Measurements from ENCODE around the gene TTC28. TPM values are rescaled to one million over a fixed set of nuclear protein-coding genes. Genes with fewer than 3 reads are reported as not detected.
"Not testable (repeated sequence)": the region's sequence is repeated elsewhere in the genome, so short reads cannot be mapped to it uniquely, and the experiment has no call there.

Gene TTC28
- total and polyA plus RNA-seq, 2 donors: 2.0 to 5.5 TPM

DNA sequence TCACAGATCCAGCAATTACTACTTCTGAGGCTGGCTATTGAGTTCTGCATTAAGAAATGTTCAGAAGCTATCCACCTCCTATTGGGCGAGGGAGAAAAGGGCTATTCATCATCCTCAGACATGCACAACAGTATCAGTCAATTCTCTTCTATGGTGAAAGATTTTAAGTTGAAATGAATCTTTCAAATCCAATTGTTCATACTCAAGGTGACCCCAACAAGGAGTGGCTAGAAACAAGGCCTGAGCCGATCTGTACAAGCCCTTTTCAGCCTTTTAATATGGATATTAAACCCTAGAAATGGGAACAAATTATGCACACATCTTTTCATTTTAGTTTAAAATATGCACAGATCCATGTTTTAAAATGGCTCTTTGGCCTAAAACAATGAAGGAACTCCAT is 457.1 kb downstream of the TTC28 start:
- Histone ChIP-seq H3K9me3 (ENCODE audit: control insufficient read depth in 2 of 2, insufficient read depth in 1 of 2, low read length in 1 of 2) (no peaks in the 10 kb centered on the region), H3K4me1 (ENCODE audit: control insufficient read depth in 2 of 2, insufficient read depth in 2 of 2, low read length in 2 of 2) (no peaks in the 10 kb centered on the region), H3K27ac (ENCODE audit: low read depth in 1 of 2, low read length in 1 of 2) (no peak overlapping the region), H3K36me3 (ENCODE audit: control insufficient read depth in 2 of 2, insufficient read depth in 2 of 2, low read length in 1 of 2) (no peaks in the 10 kb centered on the region), H3K27me3 (ENCODE audit: control insufficient read depth in 2 of 2, insufficient read depth in 1 of 2, low read length in 1 of 2) (no peaks in the 10 kb centered on the region), H3K4me3 (ENCODE audit: low read length in 2 of 2) (no peak overlapping the region)
- DNase-seq (ENCODE audit: low read depth in 6 of 9, low spot score in 9 of 9): no peak
- WGBS: 98% methylated on average over 2 of the region's 2 CpGs

DNA sequence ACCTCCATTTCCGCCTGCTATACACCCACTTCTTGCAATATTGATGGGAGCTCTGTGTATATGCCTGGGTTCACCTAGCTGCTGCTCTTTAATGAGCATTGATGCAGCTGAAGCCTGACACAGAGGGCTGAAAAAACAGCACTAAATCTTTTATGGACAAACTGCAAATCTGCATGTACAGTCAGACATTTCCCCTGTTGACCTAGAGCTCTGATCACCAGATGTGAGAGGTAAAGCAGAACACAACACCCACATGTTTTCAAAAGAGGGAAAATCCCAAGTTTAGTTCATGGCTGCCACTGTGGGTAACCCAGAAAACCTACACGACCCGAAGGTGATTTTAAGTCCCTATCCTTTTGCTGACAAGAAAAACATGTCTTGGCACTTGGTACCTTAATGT is 457.6 kb downstream of the TTC28 start:
- H3K36me3 ChIP-seq (ENCODE audit: control insufficient read depth in 2 of 2, insufficient read depth in 2 of 2, low read length in 1 of 2): no peaks in the 10 kb centered on the region
- no peaks in the 10 kb centered on the region for H3K27me3 ChIP-seq (ENCODE audit: control insufficient read depth in 2 of 2, insufficient read depth in 1 of 2, low read length in 1 of 2)
- no peaks in the 10 kb centered on the region for H3K4me1 ChIP-seq (ENCODE audit: control insufficient read depth in 2 of 2, insufficient read depth in 2 of 2, low read length in 2 of 2)
- 96% methylated on average over 3 of the region's 3 CpGs for WGBS
- no peaks in the 10 kb centered on the region for H3K9me3 ChIP-seq (ENCODE audit: control insufficient read depth in 2 of 2, insufficient read depth in 1 of 2, low read length in 1 of 2)
- no peak overlapping the region for H3K27ac ChIP-seq (ENCODE audit: low read depth in 1 of 2, low read length in 1 of 2)
- DNase-seq (ENCODE audit: low read depth in 6 of 9, low spot score in 9 of 9): no peak
- H3K4me3 ChIP-seq (ENCODE audit: low read length in 2 of 2): no peak overlapping the region

DNA sequence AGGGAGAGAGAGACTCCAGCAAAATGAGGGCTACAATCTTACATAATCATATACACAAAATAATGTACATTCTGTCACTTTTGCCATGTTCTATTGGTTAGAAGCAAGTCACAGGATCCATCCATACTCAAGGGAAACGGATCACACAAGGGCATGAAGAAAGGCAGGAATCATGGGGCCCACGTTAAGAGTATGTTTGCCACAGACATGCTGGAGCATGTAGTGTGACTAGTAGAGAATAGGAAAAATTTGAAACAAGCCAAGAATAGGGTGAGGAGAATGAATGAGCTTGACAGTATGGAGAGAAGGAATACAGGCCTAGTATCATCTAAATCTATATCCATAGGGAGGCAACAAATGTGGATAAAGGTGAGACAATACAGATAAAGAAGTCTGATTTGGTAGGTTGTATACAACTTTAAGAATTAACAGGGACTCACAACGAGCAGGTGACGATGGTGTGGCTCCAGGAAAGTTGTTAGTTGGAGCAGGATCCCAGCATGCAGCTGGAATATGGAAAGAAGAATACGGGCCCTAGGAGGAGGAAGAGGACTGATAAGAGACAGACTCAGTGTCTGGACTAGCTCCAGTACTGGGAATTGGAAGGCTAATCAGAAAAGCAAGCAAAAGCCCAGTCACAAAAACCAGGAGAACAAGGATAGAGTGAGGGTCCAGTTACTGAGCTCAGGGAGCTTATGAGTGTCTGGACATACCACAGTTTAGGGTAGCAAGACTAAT is 458.8 kb downstream of the TTC28 start:
- H3K4me1 ChIP-seq (ENCODE audit: control insufficient read depth in 2 of 2, insufficient read depth in 2 of 2, low read length in 2 of 2): no peaks in the 10 kb centered on the region
- no peak overlapping the region for H3K4me3 ChIP-seq (ENCODE audit: low read length in 2 of 2)
- H3K36me3 ChIP-seq (ENCODE audit: control insufficient read depth in 2 of 2, insufficient read depth in 2 of 2, low read length in 1 of 2): no peaks in the 10 kb centered on the region
- H3K9me3 ChIP-seq (ENCODE audit: control insufficient read depth in 2 of 2, insufficient read depth in 1 of 2, low read length in 1 of 2): no peaks in the 10 kb centered on the region
- no peaks in the 10 kb centered on the region for H3K27me3 ChIP-seq (ENCODE audit: control insufficient read depth in 2 of 2, insufficient read depth in 1 of 2, low read length in 1 of 2)
- no peak overlapping the region for H3K27ac ChIP-seq (ENCODE audit: low read depth in 1 of 2, low read length in 1 of 2)
- no peak for DNase-seq (ENCODE audit: low read depth in 6 of 9, low spot score in 9 of 9)
- WGBS: 95% methylated on average over 5 of the region's 5 CpGs

DNA sequence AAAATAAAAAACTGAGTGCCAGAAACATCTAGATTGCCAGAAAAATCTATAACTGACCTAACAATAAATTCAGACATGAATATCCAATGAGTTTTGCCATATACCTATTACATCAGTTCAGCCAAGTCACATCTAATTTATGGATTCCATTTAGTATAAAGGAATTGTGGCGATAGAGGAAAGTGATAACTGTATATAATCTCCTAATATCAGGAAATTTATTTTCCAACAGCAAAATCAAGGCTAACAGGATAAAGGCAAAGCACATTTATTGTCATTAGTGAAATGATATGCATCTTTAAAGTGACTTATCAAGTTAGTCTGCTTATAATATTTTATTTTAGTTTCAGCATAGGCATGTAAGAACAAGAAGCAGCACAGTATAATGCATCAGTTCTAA is 462.4 kb downstream of the TTC28 start:
- H3K4me1 ChIP-seq (ENCODE audit: control insufficient read depth in 2 of 2, insufficient read depth in 2 of 2, low read length in 2 of 2): no peaks in the 10 kb centered on the region
- WGBS: 100% methylated on average over 1 of the region's 1 CpG
- no peaks in the 10 kb centered on the region for H3K27me3 ChIP-seq (ENCODE audit: control insufficient read depth in 2 of 2, insufficient read depth in 1 of 2, low read length in 1 of 2)
- H3K4me3 ChIP-seq (ENCODE audit: low read length in 2 of 2): no peak overlapping the region
- no peak overlapping the region for H3K27ac ChIP-seq (ENCODE audit: low read depth in 1 of 2, low read length in 1 of 2)
- no peaks in the 10 kb centered on the region for H3K9me3 ChIP-seq (ENCODE audit: control insufficient read depth in 2 of 2, insufficient read depth in 1 of 2, low read length in 1 of 2)
- H3K36me3 ChIP-seq (ENCODE audit: control insufficient read depth in 2 of 2, insufficient read depth in 2 of 2, low read length in 1 of 2): no peaks in the 10 kb centered on the region
- DNase-seq (ENCODE audit: low read depth in 6 of 9, low spot score in 9 of 9): no peak

DNA sequence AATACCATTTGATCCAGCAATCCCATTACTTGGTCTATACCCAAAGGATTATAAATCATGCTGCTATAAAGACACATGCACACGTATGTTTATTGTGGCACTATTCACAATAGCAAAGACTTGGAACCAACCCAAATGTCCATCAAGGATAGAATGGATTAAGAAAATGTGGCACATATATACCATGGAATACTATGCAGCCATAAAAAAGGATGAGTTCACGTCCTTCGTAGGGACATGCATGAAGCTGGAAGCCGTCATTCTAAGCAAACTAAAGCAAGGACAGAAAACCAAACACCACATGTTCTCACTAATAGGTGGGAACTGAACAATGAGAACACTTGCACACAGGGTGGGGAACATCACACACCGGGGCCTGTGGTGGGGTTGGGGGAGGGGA is 464.9 kb downstream of the TTC28 start:
- H3K4me1 ChIP-seq (ENCODE audit: control insufficient read depth in 2 of 2, insufficient read depth in 2 of 2, low read length in 2 of 2); H3K27ac ChIP-seq (ENCODE audit: low read depth in 1 of 2, low read length in 1 of 2); H3K9me3 ChIP-seq (ENCODE audit: control insufficient read depth in 2 of 2, insufficient read depth in 1 of 2, low read length in 1 of 2); H3K36me3 ChIP-seq (ENCODE audit: control insufficient read depth in 2 of 2, insufficient read depth in 2 of 2, low read length in 1 of 2); H3K4me3 ChIP-seq (ENCODE audit: low read length in 2 of 2); H3K27me3 ChIP-seq (ENCODE audit: control insufficient read depth in 2 of 2, insufficient read depth in 1 of 2, low read length in 1 of 2); DNase-seq (ENCODE audit: low read depth in 6 of 9, low spot score in 9 of 9): not testable (repeated sequence)
- 96% methylated on average over 5 of the region's 5 CpGs for WGBS

DNA sequence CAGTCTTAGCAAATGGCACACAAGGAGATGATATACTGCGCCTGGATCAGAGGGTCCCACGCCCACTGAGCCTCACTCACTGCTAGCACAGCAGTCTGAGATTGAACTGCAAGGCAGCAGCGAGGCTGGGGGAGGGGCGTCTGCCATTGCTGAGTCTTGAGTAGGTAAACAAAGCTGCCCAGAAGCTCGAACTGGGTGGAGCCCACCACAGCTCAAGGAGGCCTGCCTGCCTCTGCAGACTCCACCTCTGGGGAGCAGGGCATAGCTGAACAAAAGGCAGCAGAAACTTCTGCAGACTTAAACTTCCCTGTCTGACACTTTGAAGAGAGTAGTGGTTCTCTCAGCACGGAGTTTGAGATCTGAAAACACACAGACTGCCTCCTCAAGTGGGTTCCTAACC is 470.2 kb downstream of the TTC28 start:
- H3K9me3 ChIP-seq (ENCODE audit: control insufficient read depth in 2 of 2, insufficient read depth in 1 of 2, low read length in 1 of 2); DNase-seq (ENCODE audit: low read depth in 6 of 9, low spot score in 9 of 9); H3K27me3 ChIP-seq (ENCODE audit: control insufficient read depth in 2 of 2, insufficient read depth in 1 of 2, low read length in 1 of 2); H3K27ac ChIP-seq (ENCODE audit: low read depth in 1 of 2, low read length in 1 of 2); H3K4me3 ChIP-seq (ENCODE audit: low read length in 2 of 2); H3K36me3 ChIP-seq (ENCODE audit: control insufficient read depth in 2 of 2, insufficient read depth in 2 of 2, low read length in 1 of 2); H3K4me1 ChIP-seq (ENCODE audit: control insufficient read depth in 2 of 2, insufficient read depth in 2 of 2, low read length in 2 of 2): not testable (repeated sequence)
- 92% methylated on average over 6 of the region's 6 CpGs for WGBS

DNA sequence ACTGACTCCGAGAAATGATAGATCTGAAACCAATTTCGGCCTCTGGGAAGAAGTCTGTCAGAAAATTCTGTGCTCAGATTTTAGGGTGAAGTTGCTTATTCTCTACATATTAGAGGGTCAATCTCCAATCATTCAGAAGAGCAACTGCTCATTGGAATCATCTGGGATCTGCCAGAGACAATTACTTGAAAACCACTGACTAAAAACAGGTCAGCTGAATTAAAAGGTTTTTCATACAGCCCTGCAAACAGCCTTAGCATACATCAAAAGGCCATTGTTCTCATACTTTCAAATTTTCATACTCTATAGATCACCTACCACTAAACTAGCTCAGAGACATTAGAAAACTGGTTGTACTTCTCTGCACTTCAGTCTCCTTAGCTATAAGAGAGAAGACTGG is 470.9 kb downstream of the TTC28 start:
- no peaks in the 10 kb centered on the region for H3K27me3 ChIP-seq (ENCODE audit: control insufficient read depth in 2 of 2, insufficient read depth in 1 of 2, low read length in 1 of 2)
- 97% methylated on average over 2 of the region's 2 CpGs for WGBS
- H3K4me1 ChIP-seq (ENCODE audit: control insufficient read depth in 2 of 2, insufficient read depth in 2 of 2, low read length in 2 of 2): no peaks in the 10 kb centered on the region
- no peaks in the 10 kb centered on the region for H3K36me3 ChIP-seq (ENCODE audit: control insufficient read depth in 2 of 2, insufficient read depth in 2 of 2, low read length in 1 of 2)
- H3K27ac ChIP-seq (ENCODE audit: low read depth in 1 of 2, low read length in 1 of 2): no peak overlapping the region
- no peaks in the 10 kb centered on the region for H3K9me3 ChIP-seq (ENCODE audit: control insufficient read depth in 2 of 2, insufficient read depth in 1 of 2, low read length in 1 of 2)
- no peak for DNase-seq (ENCODE audit: low read depth in 6 of 9, low spot score in 9 of 9)
- no peak overlapping the region for H3K4me3 ChIP-seq (ENCODE audit: low read length in 2 of 2)

DNA sequence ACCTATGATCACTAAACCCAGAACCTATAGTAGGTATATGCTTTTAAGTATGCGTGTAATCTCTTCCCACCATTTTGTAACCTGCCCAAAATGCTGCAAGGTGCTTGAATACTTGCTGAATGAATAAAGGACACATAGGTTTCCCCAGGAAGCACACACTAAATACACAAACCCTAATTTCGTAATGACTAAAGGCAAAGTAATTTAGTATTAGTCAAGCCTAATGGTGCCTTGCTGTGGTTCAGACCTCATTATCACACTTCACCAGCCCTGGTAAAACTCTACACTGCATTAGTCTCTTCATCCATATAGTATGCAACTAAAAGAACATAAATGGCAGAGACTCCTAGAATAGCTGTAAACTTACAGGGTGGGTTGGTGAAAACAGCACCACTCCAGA is 471.6 kb downstream of the TTC28 start:
- Histone ChIP-seq H3K27me3 (ENCODE audit: control insufficient read depth in 2 of 2, insufficient read depth in 1 of 2, low read length in 1 of 2) (no peaks in the 10 kb centered on the region), H3K36me3 (ENCODE audit: control insufficient read depth in 2 of 2, insufficient read depth in 2 of 2, low read length in 1 of 2) (no peaks in the 10 kb centered on the region), H3K9me3 (ENCODE audit: control insufficient read depth in 2 of 2, insufficient read depth in 1 of 2, low read length in 1 of 2) (no peaks in the 10 kb centered on the region), H3K4me3 (ENCODE audit: low read length in 2 of 2) (no peak overlapping the region), H3K27ac (ENCODE audit: low read depth in 1 of 2, low read length in 1 of 2) (no peak overlapping the region), H3K4me1 (ENCODE audit: control insufficient read depth in 2 of 2, insufficient read depth in 2 of 2, low read length in 2 of 2) (no peaks in the 10 kb centered on the region)
- WGBS: 97% methylated on average over 2 of the region's 2 CpGs
- DNase-seq (ENCODE audit: low read depth in 6 of 9, low spot score in 9 of 9): no peak

DNA sequence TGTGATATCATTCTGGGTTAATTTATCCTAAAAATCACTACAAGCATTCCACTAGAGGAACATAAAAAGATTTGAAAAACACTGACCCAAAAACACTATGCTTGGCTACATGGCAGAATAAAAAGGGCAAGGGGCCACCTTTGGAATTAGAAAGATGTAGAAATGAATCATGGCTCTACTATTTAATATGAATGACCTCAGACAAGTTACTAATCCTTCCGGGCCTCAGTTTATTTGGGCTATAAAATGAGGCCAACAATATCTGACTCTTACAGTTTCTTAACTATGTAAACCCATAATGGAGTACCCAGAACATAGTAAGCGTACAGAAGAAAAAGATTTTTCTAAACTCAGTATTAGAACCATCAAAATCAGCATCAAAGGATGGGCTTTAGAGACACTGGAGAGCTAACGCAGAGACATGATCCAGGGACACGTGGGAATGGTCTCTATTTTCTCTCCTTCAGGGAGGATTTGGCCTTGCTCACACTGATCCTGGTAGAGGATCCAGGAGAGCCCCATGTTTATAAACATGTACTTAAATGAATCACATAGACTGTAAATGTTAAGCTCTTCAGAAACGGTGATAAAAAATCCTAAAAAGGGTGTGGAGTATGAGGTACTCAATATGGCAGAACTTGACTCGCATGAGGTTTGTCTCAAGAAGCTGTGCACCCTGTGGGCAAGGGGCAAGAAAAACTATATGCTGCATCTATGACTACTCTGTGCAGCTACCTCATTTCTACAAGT is 472.2 kb downstream of the TTC28 start:
- WGBS: 97% methylated on average over 6 of the region's 6 CpGs
- Histone ChIP-seq H3K4me3 (ENCODE audit: low read length in 2 of 2) (no peak overlapping the region), H3K36me3 (ENCODE audit: control insufficient read depth in 2 of 2, insufficient read depth in 2 of 2, low read length in 1 of 2) (no peaks in the 10 kb centered on the region), H3K27ac (ENCODE audit: low read depth in 1 of 2, low read length in 1 of 2) (no peak overlapping the region), H3K9me3 (ENCODE audit: control insufficient read depth in 2 of 2, insufficient read depth in 1 of 2, low read length in 1 of 2) (no peaks in the 10 kb centered on the region), H3K4me1 (ENCODE audit: control insufficient read depth in 2 of 2, insufficient read depth in 2 of 2, low read length in 2 of 2) (no peaks in the 10 kb centered on the region), H3K27me3 (ENCODE audit: control insufficient read depth in 2 of 2, insufficient read depth in 1 of 2, low read length in 1 of 2) (no peaks in the 10 kb centered on the region)
- no peak for DNase-seq (ENCODE audit: low read depth in 6 of 9, low spot score in 9 of 9)

All from thymus (tissue), 11 donors.